Endothelial cell of umbilical vein (primary cell): ENCODE measurements around the gene PHACTR1. TPM values are rescaled to one million over a fixed set of nuclear protein-coding genes. Genes with fewer than 3 reads are reported as not detected.

Source experiments
- BruUV-seq: library from RNA; stranded (reverse); fragments of 400-500 nt; replicated peaks from 2 replicates; lab custom pipeline; 2021; lab: Mats Ljungman, UMichigan
- CTCF ChIA-PET: fragments of 300-600, 350-600 bp; sonication (Branson Sonifier 250); formaldehyde crosslinking; loops from one replicate; lab custom pipeline; 2021; ENCODE audit warnings: antibody characterized with exemption, inconsistent platforms; lab: Charles Lee
- POLR2A ChIA-PET: fragments of 300-600, 350-600 bp; sonication (Branson Sonifier 250); formaldehyde crosslinking; loops from one replicate; lab custom pipeline; 2021; ENCODE audit warnings: antibody characterized with exemption, inconsistent platforms; lab: Charles Lee
- DNase-seq: peaks from one replicate; pipeline ENCODE4 v3.0.0-alpha.2; 2011; ENCODE audit warnings: low read depth, low spot score
- FAIRE-seq: peaks from 2 replicates; lab custom pipeline; 2011; peaks lifted over from hg19 to GRCh38; lab: Jason Lieb, UNC
- H2AFZ ChIP-seq: 2 replicates; pipeline ENCODE4 v1.6.0; 2012; ENCODE audit warnings: low read depth, low read length, control low read depth, inconsistent platforms
- H3K27ac ChIP-seq: 2 replicates; pipeline ENCODE4 v1.5.1; 2011; ENCODE audit warnings: low read depth, mild to moderate bottlenecking, control low read depth, low read length, moderate library complexity; ENCODE audit not compliant: insufficient read depth
- H3K27me3 ChIP-seq, 2 experiments: 2 replicates each; pipeline versions ENCODE4 v1.6.0 to v1.6.1; 2011; ENCODE audit warnings: low read length in 2 of 2, mixed read lengths in 1 of 2; ENCODE audit not compliant: control insufficient read depth in 2 of 2, insufficient read depth in 2 of 2
- H3K36me3 ChIP-seq, 2 experiments: 2 replicates in 1 of 2; 3 replicates in 1 of 2; pipeline ENCODE4 v1.5.1; 2011; ENCODE audit warnings: low read length in 2 of 2, mild to moderate bottlenecking in 1 of 2, moderate library complexity in 1 of 2; ENCODE audit not compliant: control insufficient read depth in 2 of 2, insufficient read depth in 2 of 2; ENCODE audit errors: extremely low read depth in 1 of 2
- H3K4me1 ChIP-seq: 3 replicates; pipeline ENCODE4 v1.5.1; 2011; ENCODE audit warnings: mild to moderate bottlenecking, low read length; ENCODE audit not compliant: control insufficient read depth, insufficient read depth; ENCODE audit errors: extremely low read depth
- H3K4me2 ChIP-seq: 2 replicates; pipeline ENCODE4 v1.6.1; 2011; ENCODE audit warnings: low read length, control low read depth, mixed read lengths; ENCODE audit not compliant: insufficient read depth
- H3K4me3 ChIP-seq, 3 experiments: fragments of 200-600 bp in 1 of 3; sonication (generic), shearing (Covaris generic) in 1 of 3; replicated peaks in 1 of 3; 2 replicates each; pipeline ENCODE4 v1.5.1; 2011 to 2016; ENCODE audit warnings: control low read depth in 3 of 3, low read length in 3 of 3, mild to moderate bottlenecking in 2 of 3, inconsistent platforms in 1 of 3, low read depth in 1 of 3, moderate library complexity in 1 of 3; ENCODE audit not compliant: insufficient read depth in 1 of 3
- H3K79me2 ChIP-seq: 2 replicates; pipeline ENCODE4 v1.6.0; 2012; ENCODE audit warnings: low read length, inconsistent platforms; ENCODE audit not compliant: control insufficient read depth, insufficient read depth
- H3K9ac ChIP-seq: replicated peaks from 2 replicates; pipeline ENCODE3; 2011; ENCODE audit warnings: low read length, control low read depth; ENCODE audit not compliant: insufficient read depth; ENCODE audit errors: extremely low read depth
- H3K9me1 ChIP-seq: replicated peaks from 3 replicates; pipeline ENCODE4 v1.6.0; 2011; ENCODE audit warnings: mild to moderate bottlenecking, low read length; ENCODE audit not compliant: control insufficient read depth, insufficient read depth; ENCODE audit errors: extremely low read depth
- H3K9me3 ChIP-seq: replicated peaks from 2 replicates; pipeline ENCODE4 v1.5.1; 2012; ENCODE audit warnings: low read length, inconsistent platforms; ENCODE audit not compliant: control insufficient read depth, insufficient read depth
- H4K20me1 ChIP-seq: replicated peaks from 2 replicates; pipeline ENCODE3; 2011; ENCODE audit warnings: mild to moderate bottlenecking, low read length; ENCODE audit not compliant: control insufficient read depth, insufficient read depth; ENCODE audit errors: extremely low read depth
- EZH2 ChIP-seq: IDR thresholded peaks from 2 replicates; pipeline ENCODE4 v1.6.1; 2012; ENCODE audit warnings: borderline replicate concordance, low read depth, mild to moderate bottlenecking, moderate library complexity, low read length, inconsistent platforms; ENCODE audit not compliant: severe bottlenecking
- FOS ChIP-seq: IDR thresholded peaks from 2 replicates; pipeline ENCODE4 v1.6.1; 2011; ENCODE audit warnings: mild to moderate bottlenecking, low read length, moderate library complexity, borderline replicate concordance; ENCODE audit not compliant: insufficient read depth
- GATA2 ChIP-seq: IDR thresholded peaks from 2 replicates; pipeline ENCODE4 v1.7.0; 2011; ENCODE audit warnings: low read depth, mild to moderate bottlenecking, moderate library complexity, mixed read lengths, low read length; ENCODE audit not compliant: insufficient read length, insufficient read depth
- JUN ChIP-seq: IDR thresholded peaks from 2 replicates; pipeline ENCODE4 v1.6.1; 2011; ENCODE audit warnings: borderline replicate concordance, low read depth; ENCODE audit not compliant: insufficient read length, insufficient read depth
- MYC ChIP-seq: IDR thresholded peaks from one replicate; pipeline ENCODE4 v1.6.1; 2011; ENCODE audit warnings: mild to moderate bottlenecking, low read depth, low read length
- POLR2A ChIP-seq: IDR thresholded peaks from 2 replicates; pipeline ENCODE4 v1.6.1; 2012; ENCODE audit warnings: low read depth, mild to moderate bottlenecking, control low read depth, low read length
- POLR2AphosphoS5 ChIP-seq: IDR thresholded peaks from 2 replicates; pipeline ENCODE4 v1.6.1; 2012; ENCODE audit warnings: low read depth, mild to moderate bottlenecking, control low read depth, low read length, moderate library complexity; ENCODE audit not compliant: insufficient read depth
- dilution Hi-C: fragments of 300-500 bp; cut with MboI; formaldehyde crosslinking; loops from one replicate; pipeline ENCODE4 v1.15.0; 2019; ENCODE audit warnings: low sequenced_read_pairs; ENCODE audit not compliant: extremely low pct_ligation_motif_present
- intact Hi-C: fragments of 100-400 bp; cut with micrococcal nuclease; formaldehyde crosslinking; loops from one replicate; pipeline ENCODE4 v1.10.0; 2022
- polyA plus RNA-seq, 4 experiments: library from polyadenylated mRNA; depleted of rRNA in 3 of 4; stranded (reverse) in 3 of 4; unstranded in 1 of 4; fragments of >200 nt; gene quantifications; 2 replicates each; pipeline versions ENCODE4 v1.2.1 to v1.2.3, GENCODE V29; 2011 to 2012; ENCODE audit warnings: missing spikeins in 1 of 4
- total RNA-seq: library from RNA; stranded (reverse); gene quantifications from 2 replicates; pipeline ENCODE4 v1.2.3, GENCODE V29; 2021
- TF ChIP-seq, protein P1 (sequence below), 2 donors: IDR thresholded peaks; 1 replicate in 1 of 2; 2 replicates in 1 of 2; pipeline ENCODE4 v1.5.1; 2011; ENCODE audit warnings: low read length in 2 of 2, mild to moderate bottlenecking in 2 of 2, moderate library complexity in 2 of 2, control low read depth in 1 of 2, inconsistent platforms in 1 of 2, low read depth in 1 of 2; ENCODE audit not compliant: insufficient read depth in 1 of 2; ENCODE audit errors: extremely low read depth in 1 of 2
- TF ChIP-seq, protein P2 (sequence below): IDR thresholded peaks from 2 replicates; pipeline ENCODE4 v1.6.1; 2011; ENCODE audit not compliant: insufficient read depth, insufficient read length

PHACTR1 gene
- total and polyA plus RNA-seq, 2 donors (not counting 3 experiments of a cell fraction or from before 2014, with no cell fraction given) = 2.4 to 23.2 TPM

DNA sequence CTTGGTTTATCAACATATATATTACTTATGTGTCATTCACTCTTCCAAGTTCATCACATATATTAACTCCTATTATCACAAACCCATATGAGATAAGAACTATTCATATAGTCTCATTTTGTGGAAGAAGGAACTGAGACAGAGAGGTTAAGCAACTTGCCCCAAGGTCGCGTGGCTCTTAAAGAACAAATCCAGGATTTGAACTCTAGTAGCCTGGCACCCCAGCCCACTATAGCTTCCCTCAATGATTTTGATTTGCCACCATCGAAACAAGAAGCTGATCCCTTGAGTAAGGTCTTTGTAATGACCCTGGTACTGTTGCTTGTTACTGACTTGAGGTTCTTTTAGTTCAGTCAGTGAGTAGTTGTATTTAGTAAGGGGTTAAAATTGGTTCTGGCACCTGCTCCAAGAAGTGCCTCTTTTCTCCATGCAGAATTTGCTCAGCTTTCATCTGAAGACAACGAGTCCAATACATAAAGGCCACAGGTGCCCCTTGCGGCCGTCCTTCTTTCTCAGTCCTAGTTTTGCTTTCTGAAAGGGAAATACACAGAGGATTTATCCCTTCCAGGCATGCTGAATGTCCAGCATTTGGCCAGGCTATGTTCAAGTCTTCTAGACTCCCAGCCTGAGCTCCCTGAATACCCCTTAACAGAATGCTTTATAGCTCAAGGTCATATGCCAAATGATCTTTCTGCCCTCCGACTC lies 358.7 kb downstream of the PHACTR1 start:
- TF ChIP-seq JUN (no peak), EZH2 (no peak), POLR2AphosphoS5 (no peak), POLR2A (no peak), MYC (no peak), GATA2 (no peak), FOS (no peak)
- TF ChIP-seq, protein P1, sequence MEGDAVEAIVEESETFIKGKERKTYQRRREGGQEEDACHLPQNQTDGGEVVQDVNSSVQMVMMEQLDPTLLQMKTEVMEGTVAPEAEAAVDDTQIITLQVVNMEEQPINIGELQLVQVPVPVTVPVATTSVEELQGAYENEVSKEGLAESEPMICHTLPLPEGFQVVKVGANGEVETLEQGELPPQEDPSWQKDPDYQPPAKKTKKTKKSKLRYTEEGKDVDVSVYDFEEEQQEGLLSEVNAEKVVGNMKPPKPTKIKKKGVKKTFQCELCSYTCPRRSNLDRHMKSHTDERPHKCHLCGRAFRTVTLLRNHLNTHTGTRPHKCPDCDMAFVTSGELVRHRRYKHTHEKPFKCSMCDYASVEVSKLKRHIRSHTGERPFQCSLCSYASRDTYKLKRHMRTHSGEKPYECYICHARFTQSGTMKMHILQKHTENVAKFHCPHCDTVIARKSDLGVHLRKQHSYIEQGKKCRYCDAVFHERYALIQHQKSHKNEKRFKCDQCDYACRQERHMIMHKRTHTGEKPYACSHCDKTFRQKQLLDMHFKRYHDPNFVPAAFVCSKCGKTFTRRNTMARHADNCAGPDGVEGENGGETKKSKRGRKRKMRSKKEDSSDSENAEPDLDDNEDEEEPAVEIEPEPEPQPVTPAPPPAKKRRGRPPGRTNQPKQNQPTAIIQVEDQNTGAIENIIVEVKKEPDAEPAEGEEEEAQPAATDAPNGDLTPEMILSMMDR (IDR thresholded peaks at IDR 0.05; ENCODE audit: extremely low read depth in 1 of 2, insufficient read depth in 1 of 2, low read depth in 1 of 2, low read length in 2 of 2) = no peak
- TF ChIP-seq, protein P2, sequence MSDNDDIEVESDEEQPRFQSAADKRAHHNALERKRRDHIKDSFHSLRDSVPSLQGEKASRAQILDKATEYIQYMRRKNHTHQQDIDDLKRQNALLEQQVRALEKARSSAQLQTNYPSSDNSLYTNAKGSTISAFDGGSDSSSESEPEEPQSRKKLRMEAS = no peak
- FAIRE-seq = no peak
- Histone ChIP-seq H3K4me3 (no peak overlapping the region), H3K79me2 (no peaks in the 10 kb centered on the region), H2AFZ (no peak overlapping the region), H3K36me3 (no peaks in the 10 kb centered on the region), H3K9ac (no peak overlapping the region), H3K4me1 (no peaks in the 10 kb centered on the region), H3K4me2 (no peak overlapping the region), H3K9me3 (no peaks in the 10 kb centered on the region), H3K9me1 (no peaks in the 10 kb centered on the region), H3K27me3 (no peaks in the 10 kb centered on the region), H3K27ac (no peak overlapping the region), H4K20me1 (no peaks in the 10 kb centered on the region)
- ChIA-PET POLR2A (no interaction called here), CTCF (interaction anchor here (1.3 kb wide), 1 partner anchor 13 kb away, joined by 5 read pairs; no protein-coding TSS in a partner anchor)
- dilution Hi-C loops = no loop called here
- DNase-seq = no peak
- BruUV-seq = no TSS peak
- intact Hi-C loops = no loop called here
